Kidney epithelial cell (primary cell): ENCODE data around the gene NTM. TPM values are rescaled to one million over a fixed set of nuclear protein-coding genes. Genes with fewer than 3 reads are reported as not detected.

ENCODE experiments used
- DNase-seq: peaks from one replicate; pipeline ENCODE4 v3.0.0-alpha.2; 2010; ENCODE audit warnings: low read depth
- H3K27me3 ChIP-seq: 2 replicates; pipeline ENCODE4 v1.6.0; 2011; ENCODE audit warnings: low read length; ENCODE audit not compliant: control insufficient read depth, insufficient read depth
- H3K36me3 ChIP-seq: 2 replicates; pipeline ENCODE4 v1.5.1; 2011; ENCODE audit warnings: low read length; ENCODE audit not compliant: control insufficient read depth, insufficient read depth
- H3K4me3 ChIP-seq: 2 replicates; pipeline ENCODE4 v1.5.1; 2011; ENCODE audit warnings: low read depth, mild to moderate bottlenecking, control low read depth, low read length
- total RNA-seq: library from RNA; depleted of rRNA; stranded (reverse); fragments of >200 nt; gene quantifications from 2 replicates; pipeline ENCODE4 v1.2.3, GENCODE V29; 2015
- TF ChIP-seq, protein P1 (sequence below): IDR thresholded peaks from 2 replicates; pipeline ENCODE4 v1.5.1; 2011; ENCODE audit warnings: mild to moderate bottlenecking, moderate library complexity, low read length, control low read depth, inconsistent platforms; ENCODE audit not compliant: insufficient read depth, poor library complexity, severe bottlenecking

The NTM gene
- total RNA-seq, 1 donor from 2014 or later, result 111 TPM

DNA sequence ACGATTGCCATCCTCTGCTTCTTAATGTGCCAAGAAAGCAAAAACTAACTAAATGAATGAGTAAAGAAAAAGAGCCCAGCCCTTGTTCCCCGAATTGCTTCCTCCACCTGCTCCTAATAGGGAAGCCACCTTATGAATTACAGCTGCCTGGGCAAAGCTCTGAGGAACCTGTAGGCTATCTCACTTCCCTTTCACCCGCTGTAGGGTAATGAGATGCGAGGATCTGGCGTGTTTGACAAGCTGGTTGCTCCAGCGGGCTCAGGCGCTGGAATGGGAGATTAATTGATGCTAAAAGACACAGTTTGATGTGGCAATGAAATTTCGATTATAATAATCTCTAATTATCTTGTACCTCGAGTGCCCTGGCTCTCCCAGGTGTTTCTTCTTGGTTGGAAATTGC, 256.4 kb downstream of the NTM start:
- no peaks in the 10 kb centered on the region for H3K27me3 ChIP-seq
- H3K4me3 ChIP-seq, result no peak overlapping the region
- DNase-seq, result no peak
- TF ChIP-seq, protein P1, sequence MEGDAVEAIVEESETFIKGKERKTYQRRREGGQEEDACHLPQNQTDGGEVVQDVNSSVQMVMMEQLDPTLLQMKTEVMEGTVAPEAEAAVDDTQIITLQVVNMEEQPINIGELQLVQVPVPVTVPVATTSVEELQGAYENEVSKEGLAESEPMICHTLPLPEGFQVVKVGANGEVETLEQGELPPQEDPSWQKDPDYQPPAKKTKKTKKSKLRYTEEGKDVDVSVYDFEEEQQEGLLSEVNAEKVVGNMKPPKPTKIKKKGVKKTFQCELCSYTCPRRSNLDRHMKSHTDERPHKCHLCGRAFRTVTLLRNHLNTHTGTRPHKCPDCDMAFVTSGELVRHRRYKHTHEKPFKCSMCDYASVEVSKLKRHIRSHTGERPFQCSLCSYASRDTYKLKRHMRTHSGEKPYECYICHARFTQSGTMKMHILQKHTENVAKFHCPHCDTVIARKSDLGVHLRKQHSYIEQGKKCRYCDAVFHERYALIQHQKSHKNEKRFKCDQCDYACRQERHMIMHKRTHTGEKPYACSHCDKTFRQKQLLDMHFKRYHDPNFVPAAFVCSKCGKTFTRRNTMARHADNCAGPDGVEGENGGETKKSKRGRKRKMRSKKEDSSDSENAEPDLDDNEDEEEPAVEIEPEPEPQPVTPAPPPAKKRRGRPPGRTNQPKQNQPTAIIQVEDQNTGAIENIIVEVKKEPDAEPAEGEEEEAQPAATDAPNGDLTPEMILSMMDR, result no peak
- H3K36me3 ChIP-seq, result no peaks in the 10 kb centered on the region

DNA sequence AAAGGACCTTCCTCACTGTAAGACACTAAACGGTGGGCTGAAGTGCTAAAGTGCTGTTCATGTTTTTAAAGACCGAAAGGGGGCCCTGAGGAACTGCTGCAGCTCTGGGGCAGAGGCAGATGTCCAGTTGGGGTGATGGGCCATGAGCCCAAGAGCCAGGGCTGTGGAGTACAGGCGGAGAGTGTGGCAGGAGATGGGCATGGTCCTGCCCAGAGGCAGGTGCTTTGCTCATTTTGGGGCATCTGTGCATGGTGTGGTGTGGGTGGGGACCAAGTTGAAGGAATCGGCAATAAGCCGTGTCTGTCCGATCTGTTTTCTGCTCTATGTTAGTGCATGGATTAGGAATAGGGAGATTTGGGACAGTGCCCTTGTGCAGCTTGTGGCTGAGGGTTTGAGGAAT, 258.3 kb downstream of the NTM start:
- Histone ChIP-seq H3K36me3 (no peaks in the 10 kb centered on the region), H3K4me3 (no peak overlapping the region), H3K27me3 (no peaks in the 10 kb centered on the region)
- no peak for DNase-seq
- TF ChIP-seq, protein P1, result no peak

DNA sequence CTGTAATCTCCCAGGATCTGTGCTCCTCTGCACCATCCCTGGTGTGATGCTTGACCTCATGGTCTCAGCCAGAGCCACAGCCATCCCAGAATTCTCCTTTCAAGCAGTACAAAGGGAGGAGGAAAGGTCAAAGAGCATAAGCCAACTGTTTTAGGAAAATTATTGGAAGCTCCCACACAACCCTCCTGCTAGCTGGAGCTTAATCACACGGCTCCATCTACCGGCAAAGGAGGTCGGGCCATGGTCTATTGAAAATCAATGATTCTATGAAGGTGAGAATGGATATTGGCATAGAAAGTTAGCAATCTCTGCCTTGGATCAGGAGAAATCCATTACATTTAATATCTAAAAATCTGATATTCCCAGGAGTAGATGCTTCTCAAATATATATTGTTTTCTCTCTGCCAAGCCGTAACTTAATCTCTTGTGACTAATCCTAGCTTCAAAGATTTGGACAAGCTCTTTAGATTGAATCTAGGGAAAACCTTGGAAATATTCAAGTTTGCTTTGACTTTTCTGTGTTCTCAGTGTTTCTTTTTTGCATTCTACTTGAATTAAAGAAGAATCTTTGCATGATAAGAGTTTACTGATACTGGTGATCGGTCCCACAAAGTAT, 259.6 kb downstream of the NTM start:
- no peak for DNase-seq
- TF ChIP-seq, protein P1, result peak; percentile 32
- Histone ChIP-seq H3K27me3 (no peaks in the 10 kb centered on the region), H3K36me3 (no peaks in the 10 kb centered on the region), H3K4me3 (no peak overlapping the region)

DNA sequence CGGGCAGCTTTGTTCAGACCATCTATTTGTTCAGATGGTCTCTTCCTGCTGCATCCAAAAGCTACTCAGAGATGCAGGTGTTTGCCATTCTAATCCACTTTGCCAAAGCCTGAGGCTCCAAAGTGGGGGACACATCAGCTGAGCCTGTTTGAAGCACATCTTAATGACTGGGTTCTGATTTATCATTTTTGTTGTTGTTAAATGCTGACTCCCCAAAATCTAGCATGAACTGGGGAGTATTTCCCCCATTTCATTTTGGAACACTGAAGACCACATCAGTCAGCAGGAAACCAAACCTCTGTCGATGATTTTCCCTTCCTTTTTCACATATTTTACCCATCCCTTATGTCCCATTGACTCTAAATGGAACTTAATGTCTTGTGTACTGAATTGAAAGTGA, 262.6 kb downstream of the NTM start:
- no peak for DNase-seq

DNA sequence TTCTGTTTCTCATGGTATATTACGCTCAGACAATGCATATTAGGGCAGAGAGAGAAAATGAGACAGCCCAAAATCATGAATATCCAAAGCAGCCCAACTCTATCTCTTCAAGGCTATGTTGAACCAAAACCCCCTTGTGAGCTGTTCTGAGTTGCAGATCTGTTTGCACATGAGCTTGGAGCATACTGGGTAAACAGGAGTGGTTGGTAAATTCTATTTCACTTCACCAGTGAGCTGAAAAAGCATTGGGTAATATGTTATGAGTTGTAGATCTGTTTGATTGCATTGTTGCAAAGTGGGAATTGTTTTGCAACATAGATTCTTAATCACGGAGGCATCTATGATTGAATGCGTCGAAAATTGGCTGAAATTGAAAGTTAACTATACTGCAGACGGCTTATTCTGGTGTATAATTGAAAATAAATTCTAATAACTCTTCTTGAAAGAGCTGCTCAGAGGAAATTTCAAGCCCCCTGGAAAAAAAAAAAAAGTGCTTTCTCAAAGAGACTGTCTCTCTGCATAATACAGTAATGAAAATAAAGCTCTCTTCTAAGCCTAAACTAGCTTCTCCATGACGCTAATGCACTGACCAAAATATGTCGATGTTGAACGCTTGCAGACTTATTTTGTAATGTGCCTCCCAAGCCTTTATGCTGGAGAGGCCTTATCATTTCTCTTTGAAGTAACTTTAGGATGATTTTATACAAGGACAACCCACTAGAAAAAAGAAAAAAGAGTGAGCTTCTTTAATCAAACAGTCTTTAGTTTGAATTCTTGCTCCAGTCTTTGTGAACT, 263.7 kb downstream of the NTM start:
- TF ChIP-seq, protein P1, result no peak
- Histone ChIP-seq H3K27me3 (no peaks in the 10 kb centered on the region), H3K4me3 (no peak overlapping the region), H3K36me3 (no peaks in the 10 kb centered on the region)
- no peak for DNase-seq

More for the DNA sequence above, 262.6 kb downstream of the NTM start:
- Histone ChIP-seq H3K36me3 (no peaks in the 10 kb centered on the region), H3K27me3 (no peaks in the 10 kb centered on the region), H3K4me3 (no peak overlapping the region)
- TF ChIP-seq, protein P1, result no peak
